Gastroesophageal sphincter (tissue), 3 donors: Measurements from ENCODE around the gene NDUFB2.

Source experiments
- EP300 ChIP-seq: sonication (generic); formaldehyde crosslinking; IDR thresholded peaks from one replicate; pipeline ENCODE4 v1.6.1; 2017; ENCODE audit warnings: antibody characterized with exemption, mild to moderate bottlenecking
- TF ChIP-seq, protein P1 (sequence below), 4 experiments: fragments of 200-600 bp in 2 of 4; fragments of 450-650 bp in 2 of 4; sonication (generic) in 1 of 4; IDR thresholded peaks; one replicate each; pipeline ENCODE4 v1.5.1; 2017 to 2019; ENCODE audit warnings: antibody characterized with exemption in 4 of 4, mild to moderate bottlenecking in 2 of 4, moderate library complexity in 2 of 4

DNA sequence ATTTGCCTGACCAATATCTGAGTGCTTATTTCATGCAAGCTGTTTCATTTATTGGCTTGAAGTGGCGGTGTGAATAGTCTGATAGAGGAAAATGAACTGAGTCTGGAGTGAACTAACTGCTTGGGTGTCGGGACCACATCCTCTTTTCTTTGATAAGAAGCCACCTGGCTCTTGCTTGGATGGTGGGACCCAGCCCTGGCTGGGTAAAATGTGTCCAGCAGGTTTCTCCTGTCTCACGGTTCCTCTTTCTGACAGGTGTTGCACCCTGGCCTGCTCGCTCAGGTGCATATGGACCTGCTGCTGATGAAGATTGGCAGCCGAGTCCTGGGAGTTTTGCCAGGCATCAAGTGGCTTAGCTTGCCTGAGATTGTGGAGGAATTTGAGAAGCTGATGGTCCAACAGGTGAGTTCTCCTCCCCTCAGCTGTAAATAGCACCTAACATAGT is 22.1 kb upstream of the NDUFB2 start:
- TF ChIP-seq, protein P1, sequence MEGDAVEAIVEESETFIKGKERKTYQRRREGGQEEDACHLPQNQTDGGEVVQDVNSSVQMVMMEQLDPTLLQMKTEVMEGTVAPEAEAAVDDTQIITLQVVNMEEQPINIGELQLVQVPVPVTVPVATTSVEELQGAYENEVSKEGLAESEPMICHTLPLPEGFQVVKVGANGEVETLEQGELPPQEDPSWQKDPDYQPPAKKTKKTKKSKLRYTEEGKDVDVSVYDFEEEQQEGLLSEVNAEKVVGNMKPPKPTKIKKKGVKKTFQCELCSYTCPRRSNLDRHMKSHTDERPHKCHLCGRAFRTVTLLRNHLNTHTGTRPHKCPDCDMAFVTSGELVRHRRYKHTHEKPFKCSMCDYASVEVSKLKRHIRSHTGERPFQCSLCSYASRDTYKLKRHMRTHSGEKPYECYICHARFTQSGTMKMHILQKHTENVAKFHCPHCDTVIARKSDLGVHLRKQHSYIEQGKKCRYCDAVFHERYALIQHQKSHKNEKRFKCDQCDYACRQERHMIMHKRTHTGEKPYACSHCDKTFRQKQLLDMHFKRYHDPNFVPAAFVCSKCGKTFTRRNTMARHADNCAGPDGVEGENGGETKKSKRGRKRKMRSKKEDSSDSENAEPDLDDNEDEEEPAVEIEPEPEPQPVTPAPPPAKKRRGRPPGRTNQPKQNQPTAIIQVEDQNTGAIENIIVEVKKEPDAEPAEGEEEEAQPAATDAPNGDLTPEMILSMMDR (IDR thresholded peaks at IDR 0.05) = no peak
- no peak for TF ChIP-seq EP300
